Activated naive CD8-positive, alpha-beta T cell (primary cell): ENCODE measurements around the gene MUC20.
"Not testable (repeated sequence)": the region's sequence is repeated elsewhere in the genome, so short reads cannot be mapped to it uniquely, and the experiment has no call there.

Experiments used
- H3K27ac Mint-ChIP-seq: one replicate; pipeline ENCODE4 v1.8.0; 2021; ENCODE audit warnings: mixed read lengths
- H3K27me3 Mint-ChIP-seq: one replicate; pipeline ENCODE4 v1.8.0; 2021; ENCODE audit warnings: mixed read lengths
- H3K36me3 Mint-ChIP-seq: one replicate; pipeline ENCODE4 v1.8.0; 2021; ENCODE audit warnings: mixed read lengths
- H3K4me1 Mint-ChIP-seq: one replicate; pipeline ENCODE4 v1.8.0; 2021; ENCODE audit warnings: low read depth, mixed read lengths
- H3K4me3 Mint-ChIP-seq: one replicate; pipeline ENCODE4 v1.8.0; 2021; ENCODE audit warnings: mild to moderate bottlenecking, mixed read lengths
- H3K9me3 Mint-ChIP-seq: one replicate; pipeline ENCODE4 v1.8.0; 2021; ENCODE audit warnings: low read depth, mixed read lengths

The MUC20 gene

GRCh38 chr3:195689184-195690070, 31.4 kb upstream of the MUC20 start:
- not testable (repeated sequence) for H3K27me3 Mint-ChIP-seq, H3K9me3 Mint-ChIP-seq, H3K27ac Mint-ChIP-seq, H3K4me3 Mint-ChIP-seq, H3K4me1 Mint-ChIP-seq
- H3K36me3 Mint-ChIP-seq = peaks cover 22% of the 10 kb centered on the region

GRCh38 chr3:195690951-195691350, 29.8 kb upstream of the MUC20 start:
- Mint-ChIP-seq H3K36me3 (peaks cover 22% of the 10 kb centered on the region), H3K4me1 (peaks cover 6% of the 10 kb centered on the region), H3K9me3 (no peaks in the 10 kb centered on the region), H3K4me3 (no peak overlapping the region), H3K27me3 (no peaks in the 10 kb centered on the region), H3K27ac (no peak overlapping the region)

DNA sequence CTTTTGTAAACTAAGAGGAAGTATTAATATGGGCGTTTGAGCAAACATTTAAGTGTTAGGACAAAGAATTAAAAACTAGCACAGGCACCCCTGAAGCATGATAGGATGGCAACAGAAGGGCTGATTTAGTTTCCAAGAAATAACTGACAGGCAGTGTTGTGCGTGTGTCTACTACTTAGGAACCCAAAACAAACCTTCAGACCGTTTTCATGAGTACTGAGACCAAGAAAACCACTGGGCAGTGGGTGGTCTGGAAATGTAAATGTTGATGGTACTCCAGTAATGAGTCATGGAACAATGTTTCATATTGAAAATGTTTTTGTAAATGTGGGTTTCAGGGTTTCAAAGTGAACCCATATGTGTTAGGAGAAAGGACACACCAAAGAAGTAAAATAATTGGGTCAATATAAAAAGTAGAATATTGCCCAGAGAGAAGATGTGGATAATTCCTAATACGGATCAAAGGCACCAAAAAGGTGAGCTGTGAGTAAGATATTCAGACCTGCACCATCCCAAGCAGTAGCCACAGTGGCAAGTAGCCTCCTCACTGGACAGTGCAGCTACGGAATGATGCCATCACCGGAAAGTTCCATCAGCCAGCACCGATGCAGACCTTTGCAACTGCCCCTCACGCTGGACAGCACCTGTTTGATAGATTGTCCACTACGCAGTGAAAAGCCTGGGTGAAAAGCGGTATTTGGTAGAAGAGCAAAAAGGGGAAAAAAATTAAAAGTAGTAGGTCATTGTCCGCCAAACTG, 29.0 kb upstream of the MUC20 start:
- H3K9me3 Mint-ChIP-seq, H3K27me3 Mint-ChIP-seq, H3K4me1 Mint-ChIP-seq, H3K4me3 Mint-ChIP-seq: not testable (repeated sequence)
- peaks cover 25% of the 10 kb centered on the region for H3K36me3 Mint-ChIP-seq
- H3K27ac Mint-ChIP-seq = peak overlapping the region; percentile 67

DNA sequence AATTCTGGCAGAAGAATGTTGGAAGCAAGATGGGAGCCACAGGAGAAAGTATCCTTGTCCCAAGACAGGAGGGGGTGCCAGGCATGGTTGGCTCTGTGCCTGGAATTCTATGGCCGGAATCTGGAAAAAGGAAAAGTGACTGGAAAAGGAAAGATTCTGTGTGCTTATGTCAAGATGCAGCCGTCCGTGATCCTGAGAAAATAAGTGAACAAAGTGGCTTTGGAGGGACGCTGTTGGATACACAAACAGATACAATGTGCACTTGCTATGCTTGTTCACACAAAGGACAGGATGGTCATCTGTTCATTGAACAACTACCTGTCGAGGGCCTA, 28.5 kb upstream of the MUC20 start:
- H3K27ac Mint-ChIP-seq = peak overlapping the region; percentile 67
- no peaks in the 10 kb centered on the region for H3K27me3 Mint-ChIP-seq
- H3K4me3 Mint-ChIP-seq = no peak overlapping the region
- no peaks in the 10 kb centered on the region for H3K9me3 Mint-ChIP-seq
- peaks cover 6% of the 10 kb centered on the region for H3K4me1 Mint-ChIP-seq
- H3K36me3 Mint-ChIP-seq = peaks cover 24% of the 10 kb centered on the region

GRCh38 chr3:195692781-195693427, 27.9 kb upstream of the MUC20 start:
- Mint-ChIP-seq H3K36me3 (peaks cover 25% of the 10 kb centered on the region), H3K27ac (peak overlapping the region; percentile 67), H3K9me3 (no peaks in the 10 kb centered on the region)

DNA sequence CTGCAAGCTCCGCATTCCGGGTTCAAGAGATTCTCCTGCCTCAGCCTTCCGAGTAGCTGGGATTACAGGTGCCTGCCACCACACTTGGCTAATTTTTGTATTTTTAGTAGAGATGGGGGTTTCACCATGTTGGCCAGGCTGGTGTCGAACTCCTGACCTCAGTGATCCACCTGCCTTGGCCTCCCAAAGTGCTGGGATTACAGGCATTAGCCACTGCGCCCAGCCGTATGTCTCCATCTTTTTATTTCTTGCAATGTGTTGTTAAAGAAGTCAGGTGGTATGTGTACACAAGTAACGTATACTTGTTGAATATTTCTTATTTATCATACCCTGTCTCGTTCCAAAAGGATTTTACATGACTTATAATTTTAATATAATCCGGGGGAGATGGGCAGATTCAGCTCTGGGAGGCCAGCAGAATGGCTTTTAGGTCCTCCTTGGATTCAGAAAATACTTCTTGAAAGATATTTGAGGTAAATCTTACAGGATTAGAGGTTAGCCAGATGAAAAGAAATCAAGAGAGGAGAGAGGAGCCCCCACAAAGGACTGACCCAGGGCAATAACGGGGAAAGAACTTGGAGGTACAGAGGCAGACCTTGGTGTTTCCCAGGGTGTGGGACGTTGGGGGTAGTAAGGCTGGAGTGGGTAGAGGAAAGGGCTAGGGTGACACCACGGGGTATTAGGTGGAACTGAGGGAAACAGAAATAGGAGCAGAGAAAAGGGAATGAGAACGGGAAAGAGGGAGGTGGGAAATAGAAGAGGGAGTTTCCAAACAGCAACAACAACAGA, 27.2 kb upstream of the MUC20 start:
- peaks cover 5% of the 10 kb centered on the region for H3K4me1 Mint-ChIP-seq
- H3K9me3 Mint-ChIP-seq = no peaks in the 10 kb centered on the region
- H3K4me3 Mint-ChIP-seq = no peak overlapping the region
- H3K36me3 Mint-ChIP-seq = peaks cover 28% of the 10 kb centered on the region
- H3K27ac Mint-ChIP-seq = no peak overlapping the region
- no peaks in the 10 kb centered on the region for H3K27me3 Mint-ChIP-seq

More at GRCh38 chr3:195692781-195693427, 27.9 kb upstream of the MUC20 start:
- Mint-ChIP-seq H3K27me3 (no peaks in the 10 kb centered on the region), H3K4me3 (no peak overlapping the region), H3K4me1 (peaks cover 5% of the 10 kb centered on the region)

GRCh38 chr3:195694217-195695076, 26.3 kb upstream of the MUC20 start:
- peaks cover 25% of the 10 kb centered on the region for H3K36me3 Mint-ChIP-seq
- not testable (repeated sequence) for H3K9me3 Mint-ChIP-seq, H3K4me3 Mint-ChIP-seq, H3K27ac Mint-ChIP-seq, H3K27me3 Mint-ChIP-seq, H3K4me1 Mint-ChIP-seq

- H3K27ac Mint-ChIP-seq = no peak overlapping the region
- peaks cover 4% of the 10 kb centered on the region for H3K4me1 Mint-ChIP-seq
- no peaks in the 10 kb centered on the region for H3K9me3 Mint-ChIP-seq
- no peak overlapping the region for H3K4me3 Mint-ChIP-seq
- H3K36me3 Mint-ChIP-seq = peaks cover 25% of the 10 kb centered on the region
- no peaks in the 10 kb centered on the region for H3K27me3 Mint-ChIP-seq
These were observed 24.0 kb upstream of the MUC20 start for GRCh38 chr3:195696632-195697278.

- Mint-ChIP-seq H3K36me3 (peaks cover 17% of the 10 kb centered on the region), H3K4me3 (no peak overlapping the region), H3K4me1 (no peaks in the 10 kb centered on the region), H3K9me3 (no peaks in the 10 kb centered on the region), H3K27ac (peak overlapping the region; percentile 31), H3K27me3 (no peaks in the 10 kb centered on the region)
These were observed 23.0 kb upstream of the MUC20 start for GRCh38 chr3:195697582-195698324.

GRCh38 chr3:195698325-195698646, 22.5 kb upstream of the MUC20 start:
- peaks cover 17% of the 10 kb centered on the region for H3K36me3 Mint-ChIP-seq
- no peak overlapping the region for H3K4me3 Mint-ChIP-seq
- no peaks in the 10 kb centered on the region for H3K27me3 Mint-ChIP-seq
- no peaks in the 10 kb centered on the region for H3K9me3 Mint-ChIP-seq
- no peaks in the 10 kb centered on the region for H3K4me1 Mint-ChIP-seq
- peak overlapping the region; percentile 0 for H3K27ac Mint-ChIP-seq

- no peaks in the 10 kb centered on the region for H3K4me1 Mint-ChIP-seq
- no peak overlapping the region for H3K4me3 Mint-ChIP-seq
- peak overlapping the region; percentile 0 for H3K27ac Mint-ChIP-seq
- no peaks in the 10 kb centered on the region for H3K9me3 Mint-ChIP-seq
- peaks cover 16% of the 10 kb centered on the region for H3K36me3 Mint-ChIP-seq
- no peaks in the 10 kb centered on the region for H3K27me3 Mint-ChIP-seq
These were observed 22.0 kb upstream of the MUC20 start for GRCh38 chr3:195698647-195699387.

GRCh38 chr3:195699388-195699771, 21.4 kb upstream of the MUC20 start:
- no peak overlapping the region for H3K27ac Mint-ChIP-seq

GRCh38 chr3:195699860-195700259, 20.9 kb upstream of the MUC20 start:
- H3K27ac Mint-ChIP-seq = peak overlapping the region; percentile 2
- no peaks in the 10 kb centered on the region for H3K4me1 Mint-ChIP-seq
- H3K9me3 Mint-ChIP-seq = no peaks in the 10 kb centered on the region
- peaks cover 14% of the 10 kb centered on the region for H3K36me3 Mint-ChIP-seq
- H3K27me3 Mint-ChIP-seq = no peaks in the 10 kb centered on the region
- no peak overlapping the region for H3K4me3 Mint-ChIP-seq

More at GRCh38 chr3:195699388-195699771, 21.4 kb upstream of the MUC20 start:
- H3K36me3 Mint-ChIP-seq = peaks cover 14% of the 10 kb centered on the region
- H3K4me1 Mint-ChIP-seq = no peaks in the 10 kb centered on the region
- no peaks in the 10 kb centered on the region for H3K9me3 Mint-ChIP-seq
- no peak overlapping the region for H3K4me3 Mint-ChIP-seq
- H3K27me3 Mint-ChIP-seq = no peaks in the 10 kb centered on the region
